Measurements from ENCODE around the gene SLC26A1. TPM values are rescaled to one million over a fixed set of nuclear protein-coding genes. Genes with fewer than 3 reads are reported as not detected.
A peak's percentile ranks its signal among the peaks of the same experiment; 100 is the strongest.

The SLC26A1 gene
- total RNA-seq, 1 experiment from 2014 or later: 0.85 TPM

DNA sequence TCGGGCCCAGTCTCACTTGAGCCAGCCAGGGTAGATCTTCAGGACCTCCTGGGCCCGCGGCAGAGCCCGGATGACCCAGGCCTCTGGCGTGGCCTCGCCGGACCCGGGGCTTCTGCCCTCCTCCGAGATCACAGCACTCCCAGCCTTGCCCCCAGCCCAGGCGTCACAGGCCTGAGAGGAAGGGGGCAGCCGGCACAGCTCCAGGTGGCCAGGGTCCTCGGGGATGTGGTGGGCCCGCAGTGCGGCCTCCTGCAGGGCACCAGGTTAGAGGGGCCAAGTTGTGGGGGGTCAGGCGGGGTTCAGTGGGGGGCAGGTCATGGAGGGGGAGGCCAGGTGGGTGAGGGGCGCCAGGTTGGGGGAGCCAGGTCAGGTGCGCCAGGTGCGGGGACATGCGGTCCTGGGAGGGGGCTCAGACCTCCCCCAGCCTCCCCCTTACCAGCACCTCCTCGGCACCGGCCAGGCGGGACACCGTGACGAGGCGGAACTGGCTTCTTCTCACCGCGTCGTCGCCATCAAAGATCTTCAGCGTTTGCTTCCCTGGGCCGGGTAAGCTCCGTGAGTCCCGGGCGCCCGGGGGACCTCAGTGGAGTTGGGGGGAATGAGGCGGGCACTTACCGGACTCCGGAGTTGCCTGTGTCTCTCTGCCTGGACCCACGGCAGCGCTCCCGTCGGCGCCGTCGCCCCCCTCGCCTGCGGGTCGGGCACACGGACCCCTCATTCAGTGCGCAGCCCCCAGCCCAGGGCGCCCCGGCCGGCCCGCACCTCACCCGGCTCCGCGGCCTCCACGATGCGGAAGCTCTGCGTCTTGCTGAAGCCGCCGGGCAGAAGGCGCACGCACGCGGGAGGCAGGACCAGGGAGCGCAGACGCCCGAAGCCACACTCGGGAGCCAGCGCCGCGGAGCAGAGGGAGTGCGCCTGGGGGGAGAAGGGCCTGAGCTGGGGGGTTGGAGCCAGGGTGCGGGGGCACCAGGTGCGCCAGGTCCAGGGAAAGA lies 25.8 kb downstream of the SLC26A1 start:
- POLR2A ChIA-PET: no interaction called here
- no peak for TF ChIP-seq ATF1 (CRISPR knock-in tag; IDR thresholded peaks at IDR 0.05)
- TF ChIP-seq, protein P1, sequence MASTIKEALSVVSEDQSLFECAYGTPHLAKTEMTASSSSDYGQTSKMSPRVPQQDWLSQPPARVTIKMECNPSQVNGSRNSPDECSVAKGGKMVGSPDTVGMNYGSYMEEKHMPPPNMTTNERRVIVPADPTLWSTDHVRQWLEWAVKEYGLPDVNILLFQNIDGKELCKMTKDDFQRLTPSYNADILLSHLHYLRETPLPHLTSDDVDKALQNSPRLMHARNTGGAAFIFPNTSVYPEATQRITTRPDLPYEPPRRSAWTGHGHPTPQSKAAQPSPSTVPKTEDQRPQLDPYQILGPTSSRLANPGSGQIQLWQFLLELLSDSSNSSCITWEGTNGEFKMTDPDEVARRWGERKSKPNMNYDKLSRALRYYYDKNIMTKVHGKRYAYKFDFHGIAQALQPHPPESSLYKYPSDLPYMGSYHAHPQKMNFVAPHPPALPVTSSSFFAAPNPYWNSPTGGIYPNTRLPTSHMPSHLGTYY (CRISPR knock-in tag; IDR thresholded peaks at IDR 0.05): no peak
- TF ChIP-seq, protein P2, sequence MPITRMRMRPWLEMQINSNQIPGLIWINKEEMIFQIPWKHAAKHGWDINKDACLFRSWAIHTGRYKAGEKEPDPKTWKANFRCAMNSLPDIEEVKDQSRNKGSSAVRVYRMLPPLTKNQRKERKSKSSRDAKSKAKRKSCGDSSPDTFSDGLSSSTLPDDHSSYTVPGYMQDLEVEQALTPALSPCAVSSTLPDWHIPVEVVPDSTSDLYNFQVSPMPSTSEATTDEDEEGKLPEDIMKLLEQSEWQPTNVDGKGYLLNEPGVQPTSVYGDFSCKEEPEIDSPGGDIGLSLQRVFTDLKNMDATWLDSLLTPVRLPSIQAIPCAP (CRISPR knock-in tag; IDR thresholded peaks at IDR 0.05): no peak
- no peak for TF ChIP-seq NR1H2 (CRISPR knock-in tag; IDR thresholded peaks at IDR 0.05)
- TF ChIP-seq CREB1 (CRISPR knock-in tag; IDR thresholded peaks at IDR 0.05): no peak
- TF ChIP-seq TEAD1 (CRISPR knock-in tag; IDR thresholded peaks at IDR 0.05): no peak
- TF ChIP-seq SMAD3 (CRISPR knock-in tag; IDR thresholded peaks at IDR 0.05; ENCODE audit: borderline replicate concordance): no peak
- no peak for TF ChIP-seq NFYB (CRISPR knock-in tag; conservative IDR thresholded peaks at IDR 0.05; ENCODE audit: low read depth)
- TF ChIP-seq GRHL2 (CRISPR knock-in tag; IDR thresholded peaks at IDR 0.05; ENCODE audit: insufficient replicate concordance, severe bottlenecking): no peak
- TF ChIP-seq, protein P3, sequence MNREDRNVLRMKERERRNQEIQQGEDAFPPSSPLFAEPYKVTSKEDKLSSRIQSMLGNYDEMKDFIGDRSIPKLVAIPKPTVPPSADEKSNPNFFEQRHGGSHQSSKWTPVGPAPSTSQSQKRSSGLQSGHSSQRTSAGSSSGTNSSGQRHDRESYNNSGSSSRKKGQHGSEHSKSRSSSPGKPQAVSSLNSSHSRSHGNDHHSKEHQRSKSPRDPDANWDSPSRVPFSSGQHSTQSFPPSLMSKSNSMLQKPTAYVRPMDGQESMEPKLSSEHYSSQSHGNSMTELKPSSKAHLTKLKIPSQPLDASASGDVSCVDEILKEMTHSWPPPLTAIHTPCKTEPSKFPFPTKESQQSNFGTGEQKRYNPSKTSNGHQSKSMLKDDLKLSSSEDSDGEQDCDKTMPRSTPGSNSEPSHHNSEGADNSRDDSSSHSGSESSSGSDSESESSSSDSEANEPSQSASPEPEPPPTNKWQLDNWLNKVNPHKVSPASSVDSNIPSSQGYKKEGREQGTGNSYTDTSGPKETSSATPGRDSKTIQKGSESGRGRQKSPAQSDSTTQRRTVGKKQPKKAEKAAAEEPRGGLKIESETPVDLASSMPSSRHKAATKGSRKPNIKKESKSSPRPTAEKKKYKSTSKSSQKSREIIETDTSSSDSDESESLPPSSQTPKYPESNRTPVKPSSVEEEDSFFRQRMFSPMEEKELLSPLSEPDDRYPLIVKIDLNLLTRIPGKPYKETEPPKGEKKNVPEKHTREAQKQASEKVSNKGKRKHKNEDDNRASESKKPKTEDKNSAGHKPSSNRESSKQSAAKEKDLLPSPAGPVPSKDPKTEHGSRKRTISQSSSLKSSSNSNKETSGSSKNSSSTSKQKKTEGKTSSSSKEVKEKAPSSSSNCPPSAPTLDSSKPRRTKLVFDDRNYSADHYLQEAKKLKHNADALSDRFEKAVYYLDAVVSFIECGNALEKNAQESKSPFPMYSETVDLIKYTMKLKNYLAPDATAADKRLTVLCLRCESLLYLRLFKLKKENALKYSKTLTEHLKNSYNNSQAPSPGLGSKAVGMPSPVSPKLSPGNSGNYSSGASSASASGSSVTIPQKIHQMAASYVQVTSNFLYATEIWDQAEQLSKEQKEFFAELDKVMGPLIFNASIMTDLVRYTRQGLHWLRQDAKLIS (CRISPR knock-in tag; IDR thresholded peaks at IDR 0.05; ENCODE audit: borderline replicate concordance): no peak
- H3K36me3 Mint-ChIP-seq: no peaks in the 10 kb centered on the region
- ATAC-seq (peak; percentile 46), DNase-seq (ENCODE audit: low spot score) (peak; percentile 47)
- peak overlapping the region; percentile 43; the same call in 1 of the 2 replicates for H3K4me3 Mint-ChIP-seq
- H3K4me1 Mint-ChIP-seq: no peaks in the 10 kb centered on the region
- CTCF ChIA-PET: interaction anchor here (1.1 to 1.3 kb wide), 2 partner anchors 20 to 41 kb away, joined by 3 to 4 read pairs; partner anchors contain the start of gene IDUA
- H3K9me3 Mint-ChIP-seq: no peaks in the 10 kb centered on the region
- peaks cover 21% of the 10 kb centered on the region for H3K27me3 Mint-ChIP-seq (ENCODE audit: low read depth)
- H3K27ac Mint-ChIP-seq: no peak overlapping the region

DNA sequence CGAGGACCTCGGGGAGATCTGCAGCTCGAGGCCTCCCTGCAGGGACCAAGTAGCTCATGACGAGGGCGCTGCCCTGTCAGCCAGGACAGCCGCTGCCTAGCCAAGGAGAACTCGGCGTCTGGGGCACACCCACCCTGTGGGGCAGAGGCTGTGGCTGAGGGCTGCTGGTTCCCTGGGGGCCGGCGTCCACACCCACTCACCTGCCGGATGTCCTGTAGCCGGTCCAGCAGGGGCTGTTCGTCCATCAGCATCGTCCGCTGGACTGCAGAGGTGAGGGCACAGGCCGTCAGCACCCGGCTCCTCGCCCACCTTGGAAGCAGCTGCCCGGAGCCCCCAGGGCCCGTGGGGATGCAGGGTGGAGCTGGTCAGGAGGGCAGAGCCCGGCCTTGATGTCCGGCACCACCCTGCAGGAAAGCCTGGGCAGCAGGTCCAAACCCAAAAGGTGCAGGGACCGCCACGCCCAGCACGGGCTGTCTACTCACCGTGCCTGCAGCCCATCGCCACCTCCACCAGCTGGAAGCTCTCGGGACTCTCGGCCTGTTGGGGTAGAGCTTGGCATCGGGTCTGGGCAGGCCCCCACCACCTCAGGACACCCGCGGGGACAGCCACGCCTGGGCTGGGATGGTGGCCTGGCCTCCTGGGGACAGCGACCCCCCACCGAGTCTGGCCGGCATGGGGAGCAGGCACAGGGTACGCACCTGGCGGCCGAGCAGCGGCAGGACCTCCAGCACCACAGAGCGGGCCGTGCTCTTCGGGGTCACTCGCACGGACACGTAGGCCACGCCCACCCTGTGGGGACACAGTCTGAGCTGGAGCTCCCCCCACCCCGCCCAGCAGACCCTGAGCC lies 26.7 kb downstream of the SLC26A1 start:
- Mint-ChIP-seq H3K9me3 (no peaks in the 10 kb centered on the region), H3K4me3 (no peak overlapping the region), H3K27me3 (ENCODE audit: low read depth) (peaks cover 17% of the 10 kb centered on the region), H3K27ac (no peak overlapping the region), H3K36me3 (no peaks in the 10 kb centered on the region), H3K4me1 (no peaks in the 10 kb centered on the region)
- CTCF ChIA-PET: interaction anchor here (1.1 to 1.3 kb wide), 2 partner anchors 21 to 40 kb away, joined by 3 to 4 read pairs; partner anchors contain the start of gene IDUA
- POLR2A ChIA-PET: no interaction called here
- ATAC-seq: no peak
- TF ChIP-seq, protein P4, sequence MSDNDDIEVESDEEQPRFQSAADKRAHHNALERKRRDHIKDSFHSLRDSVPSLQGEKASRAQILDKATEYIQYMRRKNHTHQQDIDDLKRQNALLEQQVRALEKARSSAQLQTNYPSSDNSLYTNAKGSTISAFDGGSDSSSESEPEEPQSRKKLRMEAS (CRISPR knock-in tag; IDR thresholded peaks at IDR 0.05): no peak
- TF ChIP-seq, protein P5, sequence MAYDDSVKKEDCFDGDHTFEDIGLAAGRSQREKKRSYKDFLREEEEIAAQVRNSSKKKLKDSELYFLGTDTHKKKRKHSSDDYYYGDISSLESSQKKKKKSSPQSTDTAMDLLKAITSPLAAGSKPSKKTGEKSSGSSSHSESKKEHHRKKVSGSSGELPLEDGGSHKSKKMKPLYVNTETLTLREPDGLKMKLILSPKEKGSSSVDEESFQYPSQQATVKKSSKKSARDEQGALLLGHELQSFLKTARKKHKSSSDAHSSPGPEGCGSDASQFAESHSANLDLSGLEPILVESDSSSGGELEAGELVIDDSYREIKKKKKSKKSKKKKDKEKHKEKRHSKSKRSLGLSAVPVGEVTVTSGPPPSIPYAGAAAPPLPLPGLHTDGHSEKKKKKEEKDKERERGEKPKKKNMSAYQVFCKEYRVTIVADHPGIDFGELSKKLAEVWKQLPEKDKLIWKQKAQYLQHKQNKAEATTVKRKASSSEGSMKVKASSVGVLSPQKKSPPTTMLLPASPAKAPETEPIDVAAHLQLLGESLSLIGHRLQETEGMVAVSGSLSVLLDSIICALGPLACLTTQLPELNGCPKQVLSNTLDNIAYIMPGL (CRISPR knock-in tag; IDR thresholded peaks at IDR 0.05): no peak
- TF ChIP-seq ZNF121 (CRISPR knock-in tag; IDR thresholded peaks at IDR 0.05): no peak
- TF ChIP-seq ZNF423 (CRISPR knock-in tag; IDR thresholded peaks at IDR 0.05): no peak
- no peak for TF ChIP-seq ELF4 (CRISPR knock-in tag; IDR thresholded peaks at IDR 0.05; ENCODE audit: low read depth)
- no peak for TF ChIP-seq GABPB1 (CRISPR knock-in tag; IDR thresholded peaks at IDR 0.05)
- no peak for TF ChIP-seq ATF1 (CRISPR knock-in tag; IDR thresholded peaks at IDR 0.05)
- no peak for DNase-seq (ENCODE audit: low spot score)
